ENCODE measurements around the gene ENPP5.

ENPP5 gene

GRCh38 chr6:46170357-46171289 lies at the start of gene ENPP5:
Gene ENPP5 (minus strand): TSS chr6:46170980. CDS start chr6:46168262, 2,718 bp downstream.
- peak; percentile 77 for DNase-seq (ENCODE audit: low spot score)

DNA sequence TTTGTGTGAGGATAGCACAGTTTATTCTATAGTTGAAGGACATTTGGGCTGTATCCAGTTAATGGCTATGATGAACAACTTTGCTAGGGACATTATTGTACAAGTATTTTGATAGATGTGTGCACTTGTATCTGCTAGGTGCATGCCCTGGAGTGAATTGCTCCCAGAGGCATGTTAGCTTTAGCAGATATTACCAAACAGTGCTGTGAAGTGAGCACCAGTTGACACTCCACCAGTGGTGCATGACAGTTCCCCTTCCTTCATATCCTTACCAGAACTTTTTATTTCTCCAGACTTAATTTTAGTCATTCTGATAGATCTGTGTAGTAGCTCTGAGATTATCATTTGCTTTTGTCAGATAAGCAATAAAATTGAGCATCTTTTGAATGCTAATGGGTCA lies 48.9 kb upstream of the ENPP5 start:
- no peak for DNase-seq (ENCODE audit: low spot score)

DNA sequence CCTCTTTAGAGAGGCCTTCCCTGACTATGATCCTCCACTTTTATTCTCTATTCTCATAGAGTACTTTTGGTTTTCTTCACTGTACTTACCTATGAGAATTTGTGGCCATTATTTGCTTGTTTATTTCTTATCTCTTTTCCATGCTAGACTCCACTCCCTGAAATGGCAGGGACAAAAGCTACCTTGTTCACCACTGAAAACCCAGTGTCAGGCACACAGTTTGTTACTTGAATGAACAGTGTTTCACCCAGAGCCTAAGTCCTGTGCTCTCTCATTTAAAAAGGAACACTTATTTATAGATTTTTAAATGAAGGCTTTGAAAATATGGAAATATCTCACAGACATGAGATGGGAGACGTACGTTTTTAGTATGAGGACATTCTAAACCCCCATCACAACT lies 47.7 kb upstream of the ENPP5 start:
- DNase-seq (ENCODE audit: low spot score), result no peak

DNA sequence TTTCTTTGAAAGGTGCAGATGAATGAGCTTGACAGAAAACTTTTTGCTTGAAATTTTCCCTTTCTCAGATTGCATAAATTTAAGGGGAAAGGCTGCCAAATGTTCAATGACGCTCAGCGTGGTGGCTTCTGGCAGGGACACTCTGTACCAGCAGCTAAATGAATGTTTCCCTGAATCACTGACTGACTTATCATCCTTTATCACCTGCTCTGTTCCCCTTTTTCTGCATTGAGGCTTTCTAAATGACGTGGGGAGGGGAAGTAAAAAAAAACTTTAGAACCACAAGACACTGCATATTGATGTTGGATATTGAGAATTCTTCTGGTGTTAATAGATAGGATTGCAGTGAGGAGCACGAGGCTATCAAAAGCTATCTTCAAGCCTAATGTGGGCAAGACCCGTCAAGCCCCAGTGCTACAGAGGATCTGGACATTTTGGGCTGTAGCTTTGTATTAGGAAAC lies 46.9 kb upstream of the ENPP5 start:
- no peak for DNase-seq (ENCODE audit: low spot score)

- DNase-seq (ENCODE audit: low spot score), result no peak
Observed at GRCh38 chr6:46216879-46217278, 46.1 kb upstream of the ENPP5 start.

DNA sequence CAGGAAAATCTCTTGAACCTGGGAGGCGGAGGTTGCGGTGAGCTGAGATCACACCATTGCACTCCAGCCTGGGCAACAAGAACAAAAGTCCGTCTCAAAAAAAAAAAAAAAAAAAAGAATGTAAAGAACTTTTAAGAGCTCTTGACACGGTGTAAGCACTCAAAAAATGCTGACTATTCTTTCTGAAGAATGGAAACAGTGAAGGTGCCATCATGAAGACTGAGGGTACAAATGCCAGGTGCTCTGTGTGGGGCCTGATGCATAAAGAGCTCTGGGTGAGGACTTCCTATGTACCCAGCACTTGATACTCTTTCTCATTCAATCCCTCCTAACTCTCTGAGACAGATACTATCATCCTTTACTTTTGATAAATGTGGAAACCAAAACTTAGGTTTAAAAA lies 45.0 kb upstream of the ENPP5 start:
- DNase-seq (ENCODE audit: low spot score), result no peak

DNA sequence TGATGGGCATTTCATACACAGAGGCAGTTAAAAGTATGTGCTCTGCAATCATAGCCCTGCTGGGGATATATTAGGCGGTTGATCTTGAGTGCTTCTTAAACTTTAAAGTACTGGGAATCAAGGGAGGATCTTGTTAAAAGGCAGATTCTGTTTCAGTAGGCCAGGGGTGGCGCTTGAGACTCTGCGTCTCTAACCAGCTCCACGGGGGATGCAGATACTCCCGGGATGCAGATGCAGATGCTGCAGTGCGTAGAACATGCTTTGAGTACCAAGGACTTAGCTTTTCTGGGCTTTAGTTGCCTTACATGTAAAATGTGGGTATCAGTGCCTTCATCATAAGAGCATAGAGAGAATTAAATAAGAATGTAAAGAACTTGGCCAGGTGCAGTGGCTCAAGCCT lies 44.4 kb upstream of the ENPP5 start:
- no peak for DNase-seq (ENCODE audit: low spot score)

DNA sequence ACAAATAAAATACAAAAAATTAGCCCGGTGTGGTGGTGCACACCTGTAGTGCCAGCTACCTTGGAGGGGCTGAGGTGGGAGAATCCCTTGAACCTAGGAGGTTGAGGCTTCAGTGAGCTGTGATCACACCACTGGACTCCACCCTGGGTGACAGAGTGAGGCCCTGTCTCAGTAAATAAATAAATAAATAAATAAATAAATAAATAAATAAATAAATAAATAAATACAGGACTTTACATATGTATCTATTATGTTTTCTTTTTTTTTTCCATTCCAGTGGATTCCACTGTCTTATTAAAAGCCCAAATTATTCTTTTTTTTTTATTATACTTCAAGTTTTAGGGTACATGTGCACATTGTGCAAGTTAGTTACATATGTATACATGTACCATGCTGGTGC lies 41.1 kb upstream of the ENPP5 start:
- DNase-seq (ENCODE audit: low spot score), result no peak

- DNase-seq (ENCODE audit: low spot score), result no peak
Observed at GRCh38 chr6:46210294-46210693, 39.5 kb upstream of the ENPP5 start.

DNA sequence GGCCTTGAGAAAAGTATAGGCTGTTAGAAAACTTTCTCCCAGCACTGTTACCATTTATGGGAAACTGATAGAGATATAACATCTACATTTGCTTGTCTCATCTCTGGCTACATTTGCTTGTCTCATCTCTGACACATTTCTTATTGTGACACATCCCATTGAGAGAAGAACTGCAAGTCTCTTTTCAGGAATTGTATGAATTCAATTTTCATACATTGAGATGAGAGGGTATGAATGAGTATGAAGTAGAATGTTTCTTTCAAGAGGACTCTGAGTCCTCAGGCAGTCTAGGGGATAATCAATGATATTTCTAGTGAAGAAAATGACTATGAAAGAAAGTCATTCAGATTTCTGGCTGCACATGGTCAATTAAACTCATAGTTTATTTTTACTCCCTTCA lies 37.5 kb upstream of the ENPP5 start:
- no peak for DNase-seq (ENCODE audit: low spot score)

DNA sequence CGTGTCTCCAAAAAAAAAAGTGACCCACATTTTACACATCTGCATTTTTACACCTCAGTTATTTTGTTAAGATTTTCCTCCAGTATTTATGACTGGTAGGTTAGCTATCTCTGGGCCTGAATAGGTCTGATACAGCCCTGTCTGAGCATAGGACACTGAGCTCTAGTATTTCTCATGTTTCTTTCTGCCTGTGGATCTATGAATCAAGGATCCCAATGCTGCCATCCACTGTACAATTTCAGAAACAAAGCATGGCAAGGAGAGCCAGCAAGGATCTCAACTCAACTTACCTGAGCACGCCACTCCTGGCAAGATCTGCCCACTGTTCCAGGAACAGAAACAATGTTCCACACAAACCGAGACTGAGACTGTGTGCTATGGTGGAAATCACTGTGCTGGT lies 36.4 kb upstream of the ENPP5 start:
- DNase-seq (ENCODE audit: low spot score), result no peak

DNA sequence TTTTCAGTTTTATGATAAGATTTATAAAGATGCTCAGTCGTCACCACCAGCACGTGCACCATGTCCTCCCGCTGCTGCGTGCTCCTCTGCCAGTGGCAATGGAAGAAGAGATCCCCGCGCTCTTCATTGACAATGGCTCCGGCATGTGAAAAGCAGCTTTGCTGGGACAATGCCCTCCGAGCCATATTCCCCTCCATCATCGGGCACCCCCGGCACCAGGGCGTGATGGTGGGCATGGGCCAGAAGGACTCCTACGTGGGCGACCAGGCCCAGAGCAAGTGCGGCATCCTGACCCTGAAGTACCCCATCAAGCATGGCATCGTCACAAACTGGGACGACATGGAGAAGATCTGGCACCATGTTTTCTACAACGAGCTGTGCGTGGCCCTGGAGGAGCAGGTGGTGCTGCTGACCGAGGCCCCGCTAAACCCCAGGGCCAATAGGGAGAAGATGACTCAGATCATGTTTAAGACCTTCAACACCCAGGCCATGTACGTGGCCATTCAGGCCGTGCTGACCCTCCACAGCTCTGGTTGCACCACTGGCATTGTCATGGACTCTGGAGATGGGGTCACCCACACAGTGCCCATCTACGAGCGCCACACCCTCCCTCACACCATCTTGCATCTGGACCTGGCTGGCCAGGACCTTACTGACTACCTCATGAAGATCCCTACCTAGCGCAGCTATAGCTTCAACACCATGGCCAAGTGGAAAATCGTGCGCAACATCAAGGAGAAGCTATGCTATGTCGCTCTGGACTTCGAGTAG lies 34.3 kb upstream of the ENPP5 start:
- no peak for DNase-seq (ENCODE audit: low spot score)

DNA sequence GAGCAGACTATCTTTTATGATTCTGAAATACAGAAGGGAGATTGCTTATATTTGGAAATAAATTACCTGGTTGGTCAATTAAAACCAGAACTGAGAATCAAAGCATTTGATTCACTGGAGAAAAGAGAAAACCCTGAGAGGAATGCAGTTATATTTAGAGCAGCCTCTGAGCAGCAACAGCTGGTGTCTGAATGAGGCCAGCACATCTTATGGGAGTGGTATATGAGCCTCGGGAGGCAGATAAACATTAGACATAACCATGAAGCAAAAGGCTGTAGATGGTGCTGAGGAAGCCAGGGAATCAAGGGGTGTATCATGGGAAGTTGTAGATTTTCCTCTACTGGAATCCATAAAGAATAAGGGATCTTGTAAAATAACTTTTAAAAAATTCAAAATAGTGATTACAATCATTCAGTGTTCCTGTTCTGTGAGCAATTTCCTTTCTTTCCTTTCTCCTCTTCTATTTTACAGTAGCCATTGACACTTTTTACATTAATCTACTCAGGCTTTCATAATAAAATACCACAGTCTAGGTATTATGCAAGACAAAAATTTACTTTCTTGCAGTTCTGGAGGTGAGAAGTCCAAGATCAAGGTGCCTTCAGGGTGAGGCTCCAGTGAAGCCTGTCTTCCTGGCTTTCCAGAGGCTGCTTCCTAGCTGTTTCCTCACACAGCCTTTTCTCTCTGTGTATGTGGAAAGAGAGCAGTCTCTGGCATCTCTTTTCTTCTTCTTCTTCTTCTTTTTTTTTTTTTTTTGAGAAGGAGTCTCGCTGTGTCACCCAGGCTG lies 32.8 kb upstream of the ENPP5 start:
- no peak for DNase-seq (ENCODE audit: low spot score)

DNA sequence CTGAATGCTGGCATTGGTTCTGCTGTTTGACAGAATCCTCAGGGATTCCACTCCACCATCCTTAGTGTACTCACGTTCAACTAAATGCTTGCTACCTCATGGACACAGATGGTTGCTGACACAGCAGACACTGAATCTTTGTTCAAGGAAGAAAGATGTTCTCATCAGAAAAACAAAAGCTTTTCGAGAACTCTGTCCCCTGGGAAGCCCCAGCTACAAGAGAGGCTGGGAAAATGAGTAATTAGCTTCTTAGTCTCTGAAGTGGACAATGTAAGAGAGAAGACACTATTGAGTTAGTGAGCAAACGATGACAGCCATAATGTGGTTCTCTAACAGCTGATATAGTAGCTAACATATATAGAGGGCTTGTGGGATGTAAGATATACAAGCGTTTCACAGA lies 30.9 kb upstream of the ENPP5 start:
- DNase-seq (ENCODE audit: low spot score), result no peak

DNA sequence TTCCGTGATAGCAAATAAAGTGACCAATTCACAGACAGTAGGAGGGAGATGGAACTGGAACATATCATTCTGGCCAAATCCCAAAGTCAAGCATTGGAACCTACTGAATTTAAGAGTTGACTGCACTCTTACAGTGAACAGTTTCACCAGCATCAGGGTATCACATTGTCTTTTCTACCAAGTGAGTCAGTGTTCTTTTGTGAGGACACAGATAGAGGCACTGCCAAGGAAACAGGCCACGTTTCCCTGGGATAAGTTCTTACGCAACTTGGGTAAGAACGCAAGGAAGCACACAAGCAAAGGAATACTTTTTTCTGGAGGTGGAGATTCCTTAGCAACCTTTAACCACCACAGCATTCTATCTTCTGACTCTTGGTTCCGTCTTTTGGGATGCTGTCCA lies 28.6 kb upstream of the ENPP5 start:
- DNase-seq (ENCODE audit: low spot score), result no peak

DNA sequence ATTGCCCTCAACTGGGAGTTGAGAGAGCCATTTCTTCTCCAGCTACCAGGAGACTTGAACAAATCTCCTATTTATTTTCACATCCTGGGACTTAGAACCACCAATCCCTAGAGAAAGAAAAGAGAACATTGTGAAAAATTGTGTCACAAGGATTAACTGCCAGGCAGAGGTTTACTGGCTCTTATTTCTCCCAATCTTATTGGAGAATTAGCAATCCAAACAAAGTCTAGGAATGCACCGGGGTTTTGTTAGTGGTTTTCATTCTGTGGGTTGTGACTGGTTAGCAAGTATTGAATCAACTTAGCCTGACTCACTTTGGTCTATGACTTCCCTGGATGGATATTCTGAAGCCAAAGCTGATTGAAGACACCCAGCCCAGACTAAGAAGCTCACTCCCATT lies 21.2 kb upstream of the ENPP5 start:
- DNase-seq (ENCODE audit: low spot score), result no peak

DNA sequence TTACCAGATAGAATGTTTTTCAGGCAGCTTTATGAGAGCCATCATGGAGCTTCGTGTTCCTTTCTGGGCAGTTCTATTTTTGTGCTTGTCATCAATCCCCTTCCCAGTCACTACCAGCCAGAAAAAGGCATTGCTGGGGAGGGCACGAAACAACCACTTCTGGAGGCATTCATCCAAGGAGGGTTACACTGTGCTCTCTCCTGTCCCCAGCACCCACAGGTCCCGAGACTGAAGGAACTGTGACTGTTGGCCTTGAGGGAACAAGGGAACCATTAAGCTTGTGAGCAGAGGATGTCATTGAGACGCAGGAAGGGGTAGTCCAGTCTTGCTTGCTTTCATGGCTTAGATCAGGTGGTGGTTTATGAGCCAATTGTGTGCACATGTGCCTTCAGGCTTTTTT lies 20.1 kb upstream of the ENPP5 start:
- DNase-seq (ENCODE audit: low spot score), result no peak

- no peak for DNase-seq (ENCODE audit: low spot score)
Observed at GRCh38 chr6:46189726-46190125, 18.9 kb upstream of the ENPP5 start.

- no peak for DNase-seq (ENCODE audit: low spot score)
Observed at GRCh38 chr6:46186583-46186982, 15.8 kb upstream of the ENPP5 start.

- no peak for DNase-seq (ENCODE audit: low spot score)
Observed at GRCh38 chr6:46184114-46184513, 13.3 kb upstream of the ENPP5 start.

DNA sequence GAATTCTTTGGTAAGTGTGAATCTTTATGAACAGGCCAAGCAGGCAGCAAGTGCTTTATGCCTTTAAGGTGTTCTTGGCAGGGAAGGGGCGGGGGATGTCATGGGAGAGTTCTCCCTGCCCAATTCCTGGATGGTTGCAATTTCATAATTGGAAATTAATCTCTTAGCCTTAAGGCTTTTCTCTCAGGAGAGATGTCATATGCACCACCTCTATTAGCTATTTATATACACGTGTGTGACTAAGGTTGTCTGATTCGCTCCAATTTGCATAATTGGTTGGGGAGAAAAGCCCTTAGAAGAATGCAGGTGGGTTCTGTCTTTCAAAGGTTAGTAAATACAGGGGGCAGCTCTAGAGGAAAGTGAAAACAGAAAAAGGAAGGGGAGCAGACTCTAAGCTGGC lies 5.2 kb upstream of the ENPP5 start:
- no peak for DNase-seq (ENCODE audit: low spot score)

DNA sequence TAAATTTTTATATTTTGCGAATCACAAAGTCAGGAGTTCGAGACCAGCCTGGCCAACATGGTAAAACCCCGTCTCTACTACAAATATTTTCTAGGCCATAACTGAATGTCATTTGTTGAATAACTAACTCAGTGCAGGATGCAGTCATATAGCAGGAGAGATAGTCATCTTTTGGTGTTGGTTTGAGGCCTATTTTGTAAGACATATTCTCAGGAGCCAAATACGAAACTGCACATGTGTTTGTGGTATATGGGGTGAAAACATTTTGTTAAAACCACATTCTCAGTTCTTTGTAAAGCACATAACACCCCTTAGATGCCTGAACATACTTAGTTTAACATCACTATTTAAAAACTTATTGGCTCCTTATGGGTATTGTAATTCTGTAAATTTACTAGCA lies 4.7 kb upstream of the ENPP5 start:
- no peak for DNase-seq (ENCODE audit: low spot score)

Measured in left forelimb (tissue), 1 donor.